Measurements from ENCODE around the gene SNX11. TPM values are rescaled to one million over a fixed set of nuclear protein-coding genes. Genes with fewer than 3 reads are reported as not detected.
A peak's percentile ranks its signal among the peaks of the same experiment; 100 is the strongest.

The SNX11 gene
- total and polyA plus RNA-seq, 8 donors = 3.5 to 35.7 (median 14.1) TPM

GRCh38 chr17:48148854-48149786 is 41.6 kb downstream of the SNX11 start:
- H3K4me1 ChIP-seq = peaks cover 0 to 8% (median 3%) of the 10 kb centered on the region in 4 donors
- H3K27me3 ChIP-seq = peaks cover 0 to 88% (median 14%) of the 10 kb centered on the region in 3 donors
- TF ChIP-seq POLR2A (IDR thresholded peaks at IDR 0.05) (no peak), EP300 (IDR thresholded peaks at IDR 0.05) (no peak), CTCF (IDR thresholded peaks at IDR 0.05) (no peak), POLR2AphosphoS5 (IDR thresholded peaks at IDR 0.05) (no peak)
- 47 to 56% (median 53%) methylated on average over 16 of the region's 16 CpGs for WGBS, 5 donors
- H3K36me3 ChIP-seq = no peaks in the 10 kb centered on the region
- H3K27ac ChIP-seq = no peak overlapping the region
- H3K4me3 ChIP-seq = no peak overlapping the region
- intact Hi-C loops (cut with DNase I; ENCODE audit: low total_unique reads) = no loop called here
- DNase-seq = peak in 1 of 2 donors; percentile 53
- no peaks in the 10 kb centered on the region for H3K9me3 ChIP-seq

DNA sequence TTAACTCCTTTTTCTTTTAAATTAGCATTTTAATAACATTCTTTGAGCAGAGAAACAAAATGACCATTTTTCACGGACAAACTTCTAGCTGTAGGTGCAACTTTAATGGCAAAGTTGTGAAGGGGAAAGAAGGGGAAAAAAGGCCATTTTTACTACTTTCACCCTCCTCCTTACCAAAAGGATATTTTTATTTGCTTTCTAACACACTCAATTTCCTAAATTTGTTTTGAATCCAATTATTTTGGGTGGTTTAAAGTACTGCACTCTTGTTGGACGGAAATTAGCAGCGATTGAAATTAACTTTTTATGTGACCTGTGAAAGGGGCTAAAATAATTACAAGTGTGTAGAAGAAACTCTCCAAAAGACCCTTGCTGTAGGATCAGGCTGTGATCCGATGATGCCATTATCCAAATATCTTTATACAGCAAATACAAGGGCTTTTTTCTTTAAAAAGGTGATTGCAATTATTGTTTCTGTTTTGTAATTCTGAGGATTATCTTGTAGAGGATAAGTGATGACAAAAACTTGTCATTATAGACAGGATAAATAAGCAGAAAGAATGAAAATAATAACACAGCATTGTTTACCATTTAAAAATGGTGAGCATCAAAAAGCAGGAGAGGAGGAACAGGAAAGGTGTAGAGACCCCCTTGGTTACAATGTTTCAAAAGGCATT is 42.4 kb downstream of the SNX11 start:
- WGBS, 5 donors = 72 to 78% (median 77%) methylated on average over 4 of the region's 4 CpGs
- Histone ChIP-seq H3K36me3 (no peaks in the 10 kb centered on the region), H3K9me3 (no peaks in the 10 kb centered on the region), H3K27me3 (peaks cover 0 to 85% (median 12%) of the 10 kb centered on the region in 3 donors), H3K4me1 (peaks cover 0 to 12% (median 6%) of the 10 kb centered on the region in 4 donors), H3K4me3 (no peak overlapping the region), H3K27ac (no peak overlapping the region)
- intact Hi-C loops (cut with DNase I; ENCODE audit: low total_unique reads) = no loop called here
- TF ChIP-seq POLR2A (IDR thresholded peaks at IDR 0.05) (no peak), CTCF (IDR thresholded peaks at IDR 0.05) (no peak), EP300 (IDR thresholded peaks at IDR 0.05) (no peak), POLR2AphosphoS5 (IDR thresholded peaks at IDR 0.05) (no peak)
- no peak for DNase-seq

DNA sequence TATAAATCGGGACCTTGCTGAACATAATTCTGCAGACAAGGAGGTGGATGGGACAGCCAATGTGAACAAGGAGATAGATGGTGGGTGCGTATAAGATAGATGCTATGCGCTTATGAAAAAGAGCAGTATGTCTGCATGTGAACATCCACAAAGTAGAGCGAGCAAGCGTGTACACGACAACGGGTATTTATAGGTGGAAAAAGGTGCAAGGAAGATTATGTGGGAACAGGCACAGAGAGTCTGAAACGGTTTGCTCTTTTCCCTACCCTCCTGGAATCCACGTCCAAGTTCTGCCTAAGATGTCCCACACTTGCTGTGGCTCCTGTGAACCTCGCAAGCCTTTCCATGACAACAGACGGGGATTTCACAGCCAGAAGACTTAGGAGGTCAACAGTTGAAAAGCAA is 43.0 kb downstream of the SNX11 start:
- Histone ChIP-seq H3K4me1 (peaks cover 0 to 12% (median 6%) of the 10 kb centered on the region in 4 donors), H3K36me3 (no peaks in the 10 kb centered on the region), H3K9me3 (no peaks in the 10 kb centered on the region), H3K27ac (no peak overlapping the region), H3K4me3 (no peak overlapping the region), H3K27me3 (peaks cover 0 to 87% (median 12%) of the 10 kb centered on the region in 3 donors)
- no peak for DNase-seq
- 56 to 64% (median 60%) methylated on average over 11 of the region's 11 CpGs for WGBS, 5 donors
- TF ChIP-seq POLR2AphosphoS5 (IDR thresholded peaks at IDR 0.05) (no peak), CTCF (IDR thresholded peaks at IDR 0.05) (no peak), EP300 (IDR thresholded peaks at IDR 0.05) (no peak)
- intact Hi-C loops (cut with DNase I; ENCODE audit: low total_unique reads) = no loop called here

GRCh38 chr17:48151220-48151619 is 43.7 kb downstream of the SNX11 start:
- no peak overlapping the region for H3K4me3 ChIP-seq
- peaks cover 0 to 12% (median 6%) of the 10 kb centered on the region in 4 donors for H3K4me1 ChIP-seq
- H3K27ac ChIP-seq = no peak overlapping the region
- no peak for DNase-seq
- H3K9me3 ChIP-seq = no peaks in the 10 kb centered on the region
- TF ChIP-seq POLR2A (IDR thresholded peaks at IDR 0.05) (no peak), POLR2AphosphoS5 (IDR thresholded peaks at IDR 0.05) (no peak), EP300 (IDR thresholded peaks at IDR 0.05) (no peak), CTCF (IDR thresholded peaks at IDR 0.05) (no peak)
- intact Hi-C loops (cut with DNase I; ENCODE audit: low total_unique reads) = no loop called here
- H3K36me3 ChIP-seq = no peaks in the 10 kb centered on the region
- 75 to 84% (median 82%) methylated on average over 3 of the region's 3 CpGs for WGBS, 5 donors
- H3K27me3 ChIP-seq = peaks cover 0 to 85% (median 12%) of the 10 kb centered on the region in 3 donors

Measured in stomach (tissue), 9 donors.